NT2/D1 (cell line): ENCODE measurements around the gene SLC39A11.

Experiments used
- SUZ12 ChIP-seq: IDR thresholded peaks from 2 replicates; pipeline ENCODE4 v1.6.1; 2011; ENCODE audit not compliant: insufficient read length, insufficient read depth; ENCODE audit errors: extremely low read depth
- YY1 ChIP-seq: IDR thresholded peaks from 2 replicates; pipeline ENCODE4 v1.6.1; 2011; ENCODE audit not compliant: insufficient read length, insufficient read depth

DNA sequence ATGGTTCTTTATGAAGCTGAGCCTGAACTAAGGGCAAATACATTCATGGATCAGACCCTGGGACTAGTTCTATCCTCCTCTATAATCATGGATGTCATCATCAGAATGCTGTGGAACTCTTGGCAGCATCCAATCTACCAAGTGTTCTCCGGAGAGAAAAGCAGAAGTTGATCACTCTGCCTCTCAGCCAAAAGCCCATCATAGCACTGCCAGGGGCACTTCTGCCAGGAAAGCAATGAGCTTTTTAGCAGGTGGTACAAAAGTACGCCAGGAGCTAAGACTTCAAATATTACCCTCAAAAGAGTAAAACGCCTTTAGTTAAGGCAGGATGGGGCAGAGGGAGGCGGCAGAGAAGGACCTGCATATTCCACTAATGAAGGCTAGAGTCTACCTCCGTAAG lies 279.0 kb downstream of the SLC39A11 start:
- no peak for TF ChIP-seq YY1
- TF ChIP-seq SUZ12, result no peak
